ENCODE data around the gene DDX28.
"Not testable (repeated sequence)": the region's sequence is repeated elsewhere in the genome, so short reads cannot be mapped to it uniquely, and the experiment has no call there.

The DDX28 gene

DNA sequence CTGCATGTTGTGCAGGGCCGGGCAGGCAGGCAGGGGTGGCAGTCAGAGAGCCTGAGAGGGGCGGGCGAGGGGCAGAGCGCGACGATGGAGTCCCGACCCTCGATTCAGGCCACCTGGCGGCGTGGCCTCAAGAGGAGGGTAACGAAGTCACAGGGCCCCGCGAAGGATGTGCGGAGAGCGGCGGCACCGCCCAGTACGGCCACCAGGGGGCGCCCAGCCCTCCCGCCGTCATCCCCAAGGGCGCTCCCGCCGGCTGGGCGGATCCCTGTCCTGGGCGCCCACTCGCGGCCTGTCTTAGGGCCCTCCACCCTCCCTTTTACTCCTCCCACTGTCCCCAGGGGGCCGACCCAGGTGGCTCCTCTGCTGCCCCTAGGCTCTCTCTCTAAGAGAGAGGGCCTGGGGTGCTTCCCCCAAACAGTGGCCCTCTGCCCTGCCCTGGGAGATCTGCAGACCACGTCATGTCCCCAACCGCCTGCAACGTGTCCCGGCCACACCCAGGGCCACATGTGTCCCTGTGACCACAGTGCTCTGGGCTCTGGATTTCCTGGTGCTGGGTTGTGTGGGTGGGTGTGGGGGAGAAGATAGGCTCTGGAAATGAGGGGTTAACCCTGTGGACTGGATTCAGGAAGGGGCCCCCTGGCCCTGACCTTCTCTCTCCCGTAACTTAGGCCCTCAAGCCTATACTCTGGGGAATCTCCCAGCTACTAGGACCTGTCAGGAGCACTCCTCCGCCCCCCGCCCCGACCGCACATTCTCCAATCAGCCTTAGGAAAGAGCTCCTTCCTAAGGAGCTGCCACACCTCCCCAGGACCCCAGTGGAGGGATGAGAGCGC lies 29.6 kb downstream of the DDX28 start:
- no peak for DNase-seq

GRCh38 chr16:67992661-67993206 lies 30.3 kb downstream of the DDX28 start:
- DNase-seq = no peak

- no peak for DNase-seq
These were observed 33.0 kb downstream of the DDX28 start for GRCh38 chr16:67990018-67990386.

DNA sequence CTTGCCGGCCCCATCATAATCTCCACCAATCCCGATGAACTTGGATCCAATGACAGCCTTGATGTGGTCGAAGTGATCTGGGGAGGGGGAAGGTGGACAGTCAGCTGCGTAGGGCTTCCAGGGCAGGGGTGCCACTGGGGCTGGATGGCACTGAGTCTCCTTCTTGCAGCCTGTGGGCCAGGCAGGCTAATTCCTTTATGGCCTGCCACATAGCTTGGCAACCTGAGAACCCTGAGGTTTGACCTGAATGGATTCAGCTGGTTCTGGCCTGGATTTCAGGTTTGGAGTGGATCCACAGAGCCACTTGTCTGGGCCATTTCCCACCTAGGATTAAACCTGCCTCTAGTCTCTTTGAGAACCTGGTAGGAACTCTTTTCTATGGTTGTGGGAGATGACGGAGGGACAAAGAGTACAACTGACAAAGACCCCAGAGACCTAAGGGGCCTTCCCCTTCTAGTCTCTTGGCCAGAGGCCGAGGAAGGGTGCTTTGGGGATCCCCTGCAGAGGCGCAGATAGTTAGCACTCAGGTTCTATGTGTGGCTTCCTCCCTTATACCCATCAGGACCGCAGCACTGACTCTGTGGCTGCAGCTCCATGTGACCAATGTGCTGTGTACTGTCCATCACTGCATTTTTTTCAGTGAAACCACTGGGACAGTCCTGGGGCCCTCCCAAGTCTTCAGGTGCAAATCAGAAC lies 33.6 kb downstream of the DDX28 start:
- DNase-seq = no peak

DNA sequence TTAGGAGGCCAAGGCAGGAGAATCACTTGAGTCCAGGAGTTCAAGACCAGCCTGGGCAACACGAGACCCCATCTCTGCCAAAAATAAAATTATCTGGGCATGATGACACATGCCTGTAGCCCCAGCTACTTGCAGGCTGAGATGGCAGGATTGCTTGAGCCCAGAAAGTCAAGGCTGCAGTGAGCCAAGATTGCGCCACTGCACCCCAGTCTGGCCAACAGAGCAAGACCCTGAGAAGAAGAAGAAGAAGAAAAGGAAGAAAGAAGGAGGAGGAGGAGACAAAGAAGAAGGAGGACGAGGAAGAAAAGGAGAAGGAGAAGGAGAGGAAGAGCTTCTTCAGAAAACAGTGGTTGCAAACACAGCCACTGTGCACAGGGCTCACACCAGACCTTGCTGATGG lies 34.4 kb downstream of the DDX28 start:
- DNase-seq = no peak

- DNase-seq = no peak
These were observed 35.4 kb downstream of the DDX28 start for GRCh38 chr16:67987460-67988160.

GRCh38 chr16:67986949-67987348 lies 36.1 kb downstream of the DDX28 start:
- DNase-seq = no peak

- no peak for DNase-seq
These were observed 40.9 kb downstream of the DDX28 start for GRCh38 chr16:67982011-67982696.

- no peak for DNase-seq
These were observed 42.9 kb downstream of the DDX28 start, which contains the start of gene DPEP3 for GRCh38 chr16:67979955-67980678. DPEP3 (minus strand) TSS chr16:67980499; CDS start chr16:67980380, 119 bp downstream.

GRCh38 chr16:67977469-67978227 lies 45.4 kb downstream of the DDX28 start:
- DNase-seq = no peak

DNA sequence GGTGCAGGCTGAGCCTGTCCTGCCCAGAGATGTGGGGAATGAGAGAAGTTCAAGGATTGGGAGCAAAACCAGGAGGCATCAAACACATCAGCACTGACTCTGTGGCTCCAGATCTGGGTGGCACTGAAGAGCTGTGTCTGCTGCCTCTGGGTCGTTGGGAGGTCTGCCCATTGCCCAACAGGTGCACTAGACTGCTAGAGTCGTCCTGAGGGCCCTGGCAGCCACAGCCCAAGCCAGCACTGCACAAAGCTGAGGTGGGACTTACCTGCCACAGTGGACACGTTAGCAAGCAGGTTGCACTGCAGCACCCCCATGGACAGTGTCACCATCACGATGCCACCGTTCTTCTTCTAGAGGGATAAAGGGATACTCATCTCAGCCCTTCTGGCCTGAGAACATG lies 46.0 kb downstream of the DDX28 start:
- no peak for DNase-seq

DNA sequence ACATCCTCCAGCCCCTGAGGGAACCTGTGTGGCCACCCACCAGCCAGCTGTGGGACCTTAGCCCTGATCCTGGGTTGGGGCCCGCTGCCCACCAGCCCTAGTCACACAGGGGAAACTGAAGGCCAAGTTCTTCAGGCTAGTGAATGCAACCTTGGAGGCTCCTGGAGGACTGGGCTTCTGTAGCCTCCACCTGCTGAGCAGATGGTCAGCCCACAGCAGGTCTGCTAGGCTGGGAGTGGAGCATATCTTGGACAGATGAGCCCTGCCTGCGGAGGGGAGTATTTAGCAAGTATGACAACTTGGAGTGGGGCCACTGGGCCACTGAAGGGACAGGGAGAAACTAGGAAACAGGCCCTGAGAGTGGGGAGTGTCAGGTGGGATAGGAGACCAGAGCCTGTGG lies 46.8 kb downstream of the DDX28 start:
- no peak for DNase-seq

DNA sequence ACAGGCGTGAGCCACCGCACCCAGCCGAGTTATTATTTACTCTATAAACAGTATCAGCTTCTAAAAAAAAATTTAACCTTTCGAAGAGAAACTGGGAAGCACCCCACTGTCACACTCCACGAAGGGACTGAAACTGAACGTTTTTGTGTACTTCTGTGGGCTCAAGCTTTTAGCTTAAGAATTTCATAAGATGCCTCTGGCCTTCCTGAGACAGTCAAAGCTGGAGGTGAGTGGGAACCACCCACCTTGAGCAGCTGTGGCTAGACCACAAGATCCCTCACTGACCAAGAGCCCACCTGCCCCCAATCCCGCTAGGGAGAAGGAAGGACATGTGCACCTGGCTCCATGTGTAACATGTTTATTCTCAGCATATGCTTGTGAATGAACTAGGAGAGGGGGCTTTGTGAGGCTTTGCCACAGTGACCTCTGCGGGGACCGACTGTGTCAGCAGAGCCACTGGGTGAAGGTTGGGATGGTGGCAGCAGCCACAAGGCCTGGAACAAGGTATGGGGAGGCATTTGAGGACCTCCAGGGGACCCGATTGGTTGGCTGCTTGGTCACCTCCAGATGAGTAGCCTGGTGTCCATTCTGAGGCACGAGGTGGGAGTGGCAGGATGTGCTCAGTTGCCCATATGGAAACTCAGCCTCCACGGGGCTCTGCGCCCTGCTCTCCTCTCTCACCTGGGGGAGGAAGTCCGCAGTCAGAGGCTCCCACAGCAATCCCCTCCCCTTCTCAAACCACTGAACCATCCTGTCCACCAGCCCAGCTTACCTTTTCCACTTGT lies 47.5 kb downstream of the DDX28 start:
- no peak for DNase-seq

DNA sequence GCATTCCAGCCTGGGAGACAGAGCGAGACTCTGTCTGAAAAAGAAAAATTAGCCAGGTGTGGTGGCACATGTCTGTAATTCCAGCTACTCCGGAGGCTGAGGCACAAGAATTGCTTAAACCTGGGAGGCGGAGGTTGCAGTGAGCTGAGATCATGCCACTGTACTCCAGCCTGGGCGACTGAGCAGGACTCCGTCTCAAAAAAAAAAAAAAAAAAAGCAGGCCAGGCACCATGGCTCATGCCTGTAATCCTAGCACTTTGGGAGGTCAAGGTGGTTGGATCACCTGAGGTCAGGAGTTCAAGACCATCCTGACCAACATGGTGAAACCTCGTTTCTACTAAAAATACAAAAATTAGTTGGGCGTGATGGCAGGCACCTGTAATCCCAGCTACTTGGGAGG lies 50.7 kb downstream of the DDX28 start:
- not testable (repeated sequence) for DNase-seq

DNA sequence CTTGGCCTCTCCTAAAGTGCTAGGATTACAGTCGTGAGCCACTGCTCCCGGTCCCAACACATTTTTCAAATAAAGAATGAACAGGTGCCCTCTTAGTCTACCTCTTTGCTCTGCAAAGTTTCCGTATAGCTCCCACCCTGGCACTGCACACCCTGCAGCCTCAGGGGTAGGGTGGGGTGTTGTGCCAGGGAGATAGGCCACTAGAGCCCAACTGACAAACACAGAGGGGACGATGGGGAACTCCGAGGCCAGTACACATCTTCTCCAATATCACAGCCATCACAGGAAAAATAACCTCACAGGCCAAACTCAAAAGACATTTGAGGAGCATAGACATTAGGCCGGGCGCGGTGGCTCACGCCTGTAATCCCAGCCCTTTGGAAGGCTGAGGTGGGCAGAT lies 51.9 kb downstream of the DDX28 start:
- no peak for DNase-seq

Measured in DMS79 (cell line).